Body of pancreas (tissue), 4 donors: ENCODE data around the gene CRABP1.

Source experiments
- POLR2A ChIP-seq, 3 donors: fragments of 450-650 bp; IDR thresholded peaks; one replicate each; pipeline ENCODE4 v1.6.1; 2016; ENCODE audit warnings: antibody characterized with exemption in 3 of 3, mild to moderate bottlenecking in 2 of 3
- TF ChIP-seq, protein P1 (sequence below), 7 experiments: fragments of 450-650 bp in 4 of 7; fragments of 200-600 bp in 3 of 7; sonication (generic) in 3 of 7; IDR thresholded peaks; one replicate each; pipeline ENCODE4 v1.5.1; 2016 to 2019; ENCODE audit warnings: antibody characterized with exemption in 7 of 7

- TF ChIP-seq, protein P1, sequence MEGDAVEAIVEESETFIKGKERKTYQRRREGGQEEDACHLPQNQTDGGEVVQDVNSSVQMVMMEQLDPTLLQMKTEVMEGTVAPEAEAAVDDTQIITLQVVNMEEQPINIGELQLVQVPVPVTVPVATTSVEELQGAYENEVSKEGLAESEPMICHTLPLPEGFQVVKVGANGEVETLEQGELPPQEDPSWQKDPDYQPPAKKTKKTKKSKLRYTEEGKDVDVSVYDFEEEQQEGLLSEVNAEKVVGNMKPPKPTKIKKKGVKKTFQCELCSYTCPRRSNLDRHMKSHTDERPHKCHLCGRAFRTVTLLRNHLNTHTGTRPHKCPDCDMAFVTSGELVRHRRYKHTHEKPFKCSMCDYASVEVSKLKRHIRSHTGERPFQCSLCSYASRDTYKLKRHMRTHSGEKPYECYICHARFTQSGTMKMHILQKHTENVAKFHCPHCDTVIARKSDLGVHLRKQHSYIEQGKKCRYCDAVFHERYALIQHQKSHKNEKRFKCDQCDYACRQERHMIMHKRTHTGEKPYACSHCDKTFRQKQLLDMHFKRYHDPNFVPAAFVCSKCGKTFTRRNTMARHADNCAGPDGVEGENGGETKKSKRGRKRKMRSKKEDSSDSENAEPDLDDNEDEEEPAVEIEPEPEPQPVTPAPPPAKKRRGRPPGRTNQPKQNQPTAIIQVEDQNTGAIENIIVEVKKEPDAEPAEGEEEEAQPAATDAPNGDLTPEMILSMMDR (IDR thresholded peaks at IDR 0.05) = no peak
- no peak for TF ChIP-seq POLR2A (IDR thresholded peaks at IDR 0.05)
Observed at GRCh38 chr15:78353093-78353492, 12.9 kb downstream of the CRABP1 start.
